ENCODE measurements around the gene PSME4.

GRCh38 chr2:53969285-53969967 lies 1.4 kb downstream of the PSME4 start:
- no peak for TF ChIP-seq POLR2A (IDR thresholded peaks at IDR 0.05)
- TF ChIP-seq, protein P1, sequence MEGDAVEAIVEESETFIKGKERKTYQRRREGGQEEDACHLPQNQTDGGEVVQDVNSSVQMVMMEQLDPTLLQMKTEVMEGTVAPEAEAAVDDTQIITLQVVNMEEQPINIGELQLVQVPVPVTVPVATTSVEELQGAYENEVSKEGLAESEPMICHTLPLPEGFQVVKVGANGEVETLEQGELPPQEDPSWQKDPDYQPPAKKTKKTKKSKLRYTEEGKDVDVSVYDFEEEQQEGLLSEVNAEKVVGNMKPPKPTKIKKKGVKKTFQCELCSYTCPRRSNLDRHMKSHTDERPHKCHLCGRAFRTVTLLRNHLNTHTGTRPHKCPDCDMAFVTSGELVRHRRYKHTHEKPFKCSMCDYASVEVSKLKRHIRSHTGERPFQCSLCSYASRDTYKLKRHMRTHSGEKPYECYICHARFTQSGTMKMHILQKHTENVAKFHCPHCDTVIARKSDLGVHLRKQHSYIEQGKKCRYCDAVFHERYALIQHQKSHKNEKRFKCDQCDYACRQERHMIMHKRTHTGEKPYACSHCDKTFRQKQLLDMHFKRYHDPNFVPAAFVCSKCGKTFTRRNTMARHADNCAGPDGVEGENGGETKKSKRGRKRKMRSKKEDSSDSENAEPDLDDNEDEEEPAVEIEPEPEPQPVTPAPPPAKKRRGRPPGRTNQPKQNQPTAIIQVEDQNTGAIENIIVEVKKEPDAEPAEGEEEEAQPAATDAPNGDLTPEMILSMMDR (IDR thresholded peaks at IDR 0.05) = no peak

Measured in Peyer's patch (tissue), 4 donors.